SK-N-SH (cell line): ENCODE measurements around the gene PDE4A. TPM values are rescaled to one million over a fixed set of nuclear protein-coding genes. Genes with fewer than 3 reads are reported as not detected.

Experiments
- CTCF ChIA-PET: fragments of 300-600, 350-600 bp; formaldehyde crosslinking; extraction: SDS; loops from one replicate; lab custom pipeline; 2021; lab: Yijun Ruan, JAX
- POLR2A ChIA-PET: fragments of 350-600 bp; sonication (Branson Sonifier 250); formaldehyde crosslinking; extraction: SDS; loops from one replicate; lab custom pipeline; 2020; ENCODE audit warnings: antibody characterized with exemption, inconsistent platforms; lab: Yijun Ruan, JAX
- DNase-seq: peaks from one replicate; pipeline ENCODE4 v3.0.0; 2012
- H2AFZ ChIP-seq: fragments of 200-600 bp; sonication (generic); 2 replicates; pipeline ENCODE4 v1.8.1; 2016; ENCODE audit warnings: antibody characterized with exemption, mild to moderate bottlenecking, low read depth
- H3F3A ChIP-seq: fragments of 200-600 bp; sonication (generic); replicated peaks from 2 replicates; pipeline ENCODE3; 2016; ENCODE audit warnings: antibody characterized with exemption, mild to moderate bottlenecking; ENCODE audit not compliant: insufficient read depth
- H3K27ac ChIP-seq, 2 experiments: fragments of 200-500 bp in 1 of 2; fragments of 200-600 bp in 1 of 2; sonication (Bioruptor generic) in 1 of 2; sonication (generic), shearing (Covaris generic) in 1 of 2; 2 replicates each; pipeline versions ENCODE4 v1.5.1 to v1.6.1; 2014 to 2016; ENCODE audit warnings: low read depth in 2 of 2, inconsistent platforms in 1 of 2, low read length in 1 of 2, mild to moderate bottlenecking in 1 of 2, mixed read lengths in 1 of 2
- H3K27me3 ChIP-seq: fragments of 200-600 bp; sonication (generic), shearing (Covaris generic); 2 replicates; pipeline ENCODE4 v1.6.1; 2016; ENCODE audit warnings: mixed run types; ENCODE audit not compliant: insufficient read depth
- H3K36me3 ChIP-seq, 2 experiments: fragments of 200-500 bp in 1 of 2; fragments of 200-600 bp in 1 of 2; sonication (Bioruptor generic) in 1 of 2; sonication (generic) in 1 of 2; replicated peaks in 1 of 2; 2 replicates each; pipeline versions ENCODE3 to v1.5.1; 2014 to 2016; ENCODE audit warnings: low read length in 1 of 2, mild to moderate bottlenecking in 1 of 2; ENCODE audit not compliant: insufficient read depth in 2 of 2, control insufficient read depth in 1 of 2
- H3K4me1 ChIP-seq, 2 experiments: fragments of 200-500 bp in 1 of 2; fragments of 200-600 bp in 1 of 2; sonication (Bioruptor generic) in 1 of 2; sonication (generic), shearing (Covaris generic) in 1 of 2; 2 replicates each; pipeline versions ENCODE4 v1.5.1 to v1.6.1; 2014 to 2016; ENCODE audit warnings: low read depth in 1 of 2, low read length in 1 of 2, mixed run types in 1 of 2; ENCODE audit not compliant: insufficient read depth in 2 of 2, control insufficient read depth in 1 of 2
- H3K4me2 ChIP-seq: fragments of 200-600 bp; sonication (generic), shearing (Covaris generic); 2 replicates; pipeline ENCODE4 v1.6.1; 2017; ENCODE audit warnings: mixed run types
- H3K4me3 ChIP-seq, 2 experiments: fragments of 200-500 bp in 1 of 2; fragments of 200-600 bp in 1 of 2; sonication (Bioruptor generic) in 1 of 2; sonication (generic), shearing (Covaris generic) in 1 of 2; 2 replicates each; pipeline versions ENCODE4 v1.5.1 to v1.8.1; 2014 to 2016; ENCODE audit warnings: low read depth in 2 of 2, inconsistent platforms in 1 of 2, low read length in 1 of 2, mild to moderate bottlenecking in 1 of 2, mixed read lengths in 1 of 2, moderate library complexity in 1 of 2
- H3K79me2 ChIP-seq: fragments of 200-600 bp; sonication (generic); 2 replicates; pipeline ENCODE4 v1.8.1; 2017; ENCODE audit warnings: mild to moderate bottlenecking; ENCODE audit not compliant: insufficient read depth
- H3K9ac ChIP-seq: fragments of 200-600 bp; sonication (generic); 2 replicates; pipeline ENCODE4 v1.6.1; 2017; ENCODE audit warnings: mixed run types
- H3K9me2 ChIP-seq: fragments of 200-600 bp; sonication (generic); 2 replicates; pipeline ENCODE4 v1.6.1; 2017; ENCODE audit warnings: mixed run types
- H3K9me3 ChIP-seq: fragments of 200-600 bp; sonication (generic); 2 replicates; pipeline ENCODE4 v1.6.1; 2017; ENCODE audit warnings: mixed run types, mild to moderate bottlenecking, moderate library complexity
- H4K20me1 ChIP-seq: fragments of 200-600 bp; sonication (generic); 2 replicates; pipeline ENCODE4 v1.6.1; 2017; ENCODE audit warnings: mild to moderate bottlenecking, mixed run types; ENCODE audit not compliant: insufficient read depth
- ELF1 ChIP-seq: IDR thresholded peaks from 2 replicates; pipeline ENCODE4 v1.4.0; 2012
- EZH2phosphoT487 ChIP-seq: fragments of 200-600 bp; sonication (generic); IDR thresholded peaks from 2 replicates; pipeline ENCODE4 v1.6.1; 2017; ENCODE audit warnings: low read depth, mixed run types, mild to moderate bottlenecking, antibody characterized with exemption, moderate library complexity, borderline replicate concordance
- FOSL2 ChIP-seq: IDR thresholded peaks from 2 replicates; pipeline ENCODE4 v1.4.0; 2012; ENCODE audit warnings: low read depth, mild to moderate bottlenecking, moderate library complexity, borderline replicate concordance
- FOXJ3 ChIP-seq: sonication (generic); formaldehyde crosslinking; IDR thresholded peaks from 2 replicates; pipeline ENCODE4 v1.5.1; 2020; ENCODE audit warnings: mild to moderate bottlenecking, missing genetic modification reagents
- FOXM1 ChIP-seq: IDR thresholded peaks from 2 replicates; pipeline ENCODE4 v1.4.0; 2012; ENCODE audit warnings: low read depth, mild to moderate bottlenecking
- GABPA ChIP-seq: IDR thresholded peaks from 2 replicates; pipeline ENCODE4 v1.4.0; 2012; ENCODE audit warnings: low read depth, mild to moderate bottlenecking
- GATA2 ChIP-seq: sonication (generic); formaldehyde crosslinking; IDR thresholded peaks from 2 replicates; pipeline ENCODE4 v1.5.0; 2020; ENCODE audit warnings: mild to moderate bottlenecking, missing genetic modification reagents
- MEF2A ChIP-seq: IDR thresholded peaks from 2 replicates; pipeline ENCODE4 v1.4.0; 2012; ENCODE audit warnings: low read depth, borderline replicate concordance
- MXI1 ChIP-seq: IDR thresholded peaks from 2 replicates; pipeline ENCODE4 v1.6.1; 2012; ENCODE audit warnings: mild to moderate bottlenecking, low read depth, low read length, improper control_type of control experiment
- NFIC ChIP-seq: IDR thresholded peaks from 2 replicates; pipeline ENCODE4 v1.4.0; 2012; ENCODE audit warnings: borderline replicate concordance
- RAD21 ChIP-seq: IDR thresholded peaks from 2 replicates; pipeline ENCODE4 v1.6.1; 2012; ENCODE audit warnings: mild to moderate bottlenecking, low read length
- REST ChIP-seq: IDR thresholded peaks from 2 replicates; pipeline ENCODE4 v1.6.1; 2012; ENCODE audit warnings: mild to moderate bottlenecking, low read depth, low read length, moderate library complexity
- RXRA ChIP-seq: IDR thresholded peaks from 2 replicates; pipeline ENCODE4 v1.4.0; 2012; ENCODE audit warnings: low read depth, mild to moderate bottlenecking, borderline replicate concordance
- TEAD4 ChIP-seq: IDR thresholded peaks from 2 replicates; pipeline ENCODE4 v1.4.0; 2012; ENCODE audit warnings: mild to moderate bottlenecking, borderline replicate concordance; ENCODE audit not compliant: insufficient read depth
- WGBS: methylation state at CpG from one replicate; pipeline ENCODE4 v1.1.6; 2017; ENCODE audit warnings: low lambda C conversion rate; 5-methylcytosine and 5-hydroxymethylcytosine counted together
- polyA plus RNA-seq, 3 experiments: library from polyadenylated mRNA; depleted of rRNA; stranded (reverse); fragments of >200 nt; gene quantifications; 2 replicates each; pipeline ENCODE4 v1.2.3, GENCODE V29; 2012
- TF ChIP-seq, protein P1 (sequence below): fragments of 150-350 bp; IDR thresholded peaks from 2 replicates; pipeline ENCODE4 v1.6.1; 2016; ENCODE audit warnings: mild to moderate bottlenecking, low read depth, low read length
- TF ChIP-seq, protein P2 (sequence below): IDR thresholded peaks from 2 replicates; pipeline ENCODE4 v1.4.0; 2012; ENCODE audit warnings: low read depth, borderline replicate concordance

PDE4A gene
- polyA plus RNA-seq, 1 of the 3 experiments (the other 2 are of a cell fraction), result 2.9 TPM

GRCh38 chr19:10442698-10443097, 22.4 kb downstream of the PDE4A start:
- H3K9me2 ChIP-seq, result no peaks in the 10 kb centered on the region
- no peaks in the 10 kb centered on the region for H3K4me1 ChIP-seq
- H3K4me2 ChIP-seq, result no peak overlapping the region
- no peak overlapping the region for H3K4me3 ChIP-seq
- 82% methylated on average over 3 of the region's 3 CpGs for WGBS
- H3K9me3 ChIP-seq, result no peaks in the 10 kb centered on the region
- H4K20me1 ChIP-seq, result no peaks in the 10 kb centered on the region
- H2AFZ ChIP-seq, result no peak overlapping the region
- TF ChIP-seq FOXM1, result no peak
- no peak for TF ChIP-seq MEF2A
- no peak for TF ChIP-seq RAD21
- TF ChIP-seq REST, result no peak
- TF ChIP-seq, protein P1, sequence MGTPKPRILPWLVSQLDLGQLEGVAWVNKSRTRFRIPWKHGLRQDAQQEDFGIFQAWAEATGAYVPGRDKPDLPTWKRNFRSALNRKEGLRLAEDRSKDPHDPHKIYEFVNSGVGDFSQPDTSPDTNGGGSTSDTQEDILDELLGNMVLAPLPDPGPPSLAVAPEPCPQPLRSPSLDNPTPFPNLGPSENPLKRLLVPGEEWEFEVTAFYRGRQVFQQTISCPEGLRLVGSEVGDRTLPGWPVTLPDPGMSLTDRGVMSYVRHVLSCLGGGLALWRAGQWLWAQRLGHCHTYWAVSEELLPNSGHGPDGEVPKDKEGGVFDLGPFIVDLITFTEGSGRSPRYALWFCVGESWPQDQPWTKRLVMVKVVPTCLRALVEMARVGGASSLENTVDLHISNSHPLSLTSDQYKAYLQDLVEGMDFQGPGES, result no peak
- TF ChIP-seq ELF1, result no peak
- TF ChIP-seq MXI1, result no peak
- TF ChIP-seq, protein P2, sequence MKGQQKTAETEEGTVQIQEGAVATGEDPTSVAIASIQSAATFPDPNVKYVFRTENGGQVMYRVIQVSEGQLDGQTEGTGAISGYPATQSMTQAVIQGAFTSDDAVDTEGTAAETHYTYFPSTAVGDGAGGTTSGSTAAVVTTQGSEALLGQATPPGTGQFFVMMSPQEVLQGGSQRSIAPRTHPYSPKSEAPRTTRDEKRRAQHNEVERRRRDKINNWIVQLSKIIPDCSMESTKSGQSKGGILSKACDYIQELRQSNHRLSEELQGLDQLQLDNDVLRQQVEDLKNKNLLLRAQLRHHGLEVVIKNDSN, result no peak
- TF ChIP-seq RXRA, result no peak
- TF ChIP-seq NFIC, result no peak
- no peak for TF ChIP-seq FOXJ3 (CRISPR knock-in tag)
- TF ChIP-seq FOSL2, result no peak
- TF ChIP-seq EZH2phosphoT487, result no peak
- no peak for TF ChIP-seq GABPA
- TF ChIP-seq GATA2, result no peak
- TF ChIP-seq TEAD4, result no peak
- no peak for DNase-seq
- no peaks in the 10 kb centered on the region for H3K27me3 ChIP-seq
- no peaks in the 10 kb centered on the region for H3F3A ChIP-seq
- H3K79me2 ChIP-seq, result no peaks in the 10 kb centered on the region
- no peak overlapping the region for H3K27ac ChIP-seq
- CTCF ChIA-PET, result interaction anchor here (0.9 to 2.5 kb wide), 2 partner anchors 26 to 139 kb away, joined by 3 to 6 read pairs; no protein-coding TSS in a partner anchor
- H3K36me3 ChIP-seq, result no peaks in the 10 kb centered on the region
- POLR2A ChIA-PET, result no interaction called here
- H3K9ac ChIP-seq, result no peak overlapping the region
